CD4-positive, alpha-beta T cell treated with Interleukin-17A for 1 hour (primary cell): ENCODE results near the gene ATG10.

Experiments used
- DNase-seq: peaks from one replicate; pipeline ENCODE4 v3.0.0-alpha.2; 2020

Gene ATG10

GRCh38 chr5:82285206-82285605 lies 313.4 kb downstream of the ATG10 start:
- no peak for DNase-seq

GRCh38 chr5:82287625-82288024 lies 315.8 kb downstream of the ATG10 start:
- DNase-seq = no peak

DNA sequence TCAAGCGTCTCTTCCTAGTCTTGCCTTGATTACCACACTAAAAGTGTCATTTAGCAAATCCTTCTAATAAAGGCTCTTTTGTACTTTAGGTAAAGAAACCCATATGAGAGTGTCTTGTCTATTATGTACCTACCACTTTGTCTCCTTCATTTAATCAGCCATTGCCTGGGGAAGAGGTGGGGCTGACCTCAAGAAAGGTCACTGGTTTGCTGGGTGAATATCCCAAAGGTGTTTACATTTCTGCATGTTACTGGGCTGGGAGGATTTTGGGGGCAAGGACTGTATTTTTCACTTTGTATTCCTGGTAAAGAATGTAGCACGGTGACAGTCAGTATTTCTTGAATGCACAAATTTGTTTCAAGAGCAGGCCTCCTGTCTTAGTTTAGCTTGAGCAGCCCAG lies 318.2 kb downstream of the ATG10 start:
- no peak for DNase-seq

GRCh38 chr5:82290908-82291307 lies 319.1 kb downstream of the ATG10 start:
- no peak for DNase-seq

- DNase-seq = no peak
Measured at GRCh38 chr5:82291420-82291819, 319.6 kb downstream of the ATG10 start.

- no peak for DNase-seq
Measured at GRCh38 chr5:82295144-82295543, 323.3 kb downstream of the ATG10 start.

- no peak for DNase-seq
Measured at GRCh38 chr5:82295959-82296531, 324.2 kb downstream of the ATG10 start.

DNA sequence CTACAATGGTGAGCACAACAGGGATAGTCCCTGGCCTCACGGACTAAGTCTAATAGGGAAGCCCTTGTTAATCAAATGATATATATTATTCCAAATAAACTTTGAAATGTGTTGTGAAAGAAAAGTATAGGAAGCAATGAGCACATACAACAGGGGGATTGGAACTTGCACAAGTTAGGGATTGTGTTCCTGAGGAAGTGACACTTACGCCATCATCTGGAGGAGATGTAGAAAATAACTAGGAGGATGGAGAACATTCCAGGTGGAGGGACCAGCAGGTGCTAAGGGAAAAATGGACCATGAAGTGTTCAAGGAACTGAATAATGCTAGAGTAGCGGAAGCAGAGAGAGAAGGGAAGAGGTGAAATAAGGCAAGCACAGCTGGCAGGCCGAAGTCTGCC lies 325.1 kb downstream of the ATG10 start:
- DNase-seq = no peak

DNA sequence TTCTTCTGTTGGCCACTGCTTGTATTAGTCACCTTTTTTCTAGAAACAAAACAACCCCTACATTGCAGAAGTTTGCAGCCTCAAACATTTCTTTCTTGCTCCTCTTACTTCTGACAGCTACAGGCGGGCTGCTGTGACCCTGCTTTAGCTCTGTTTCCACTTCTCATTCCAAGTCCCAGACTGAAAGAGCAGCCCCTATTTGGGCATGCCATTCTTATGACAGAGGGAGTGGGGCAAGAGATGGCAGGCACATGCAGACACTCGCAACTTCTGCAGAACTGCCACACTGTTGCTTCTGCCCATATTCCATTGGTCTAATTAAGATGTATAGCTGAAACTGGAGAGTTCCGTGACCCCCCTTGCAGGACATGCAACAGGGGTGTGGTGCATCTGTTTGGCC lies 325.9 kb downstream of the ATG10 start:
- no peak for DNase-seq

- DNase-seq = no peak
Measured at GRCh38 chr5:82298668-82299067, 326.8 kb downstream of the ATG10 start.

- DNase-seq = no peak
Measured at GRCh38 chr5:82301190-82301589, 329.4 kb downstream of the ATG10 start.
